ENCODE results near the gene USP37.

The USP37 gene

GRCh38 chr2:218444692-218445357 is 123.3 kb downstream of the USP37 start:
- no peaks in the 10 kb centered on the region for H3K79me2 ChIP-seq (ENCODE audit: insufficient read depth, low read length)
- H3K27me3 ChIP-seq (ENCODE audit: low read length) = no peaks in the 10 kb centered on the region
- H2AFZ ChIP-seq (ENCODE audit: low read depth, low read length, severe bottlenecking) = no peak overlapping the region
- no peaks in the 10 kb centered on the region for H3F3A ChIP-seq (ENCODE audit: insufficient read depth)
- H3K36me3 ChIP-seq (ENCODE audit: low read length) = no peaks in the 10 kb centered on the region
- TF ChIP-seq EZH2phosphoT487 (conservative IDR thresholded peaks at IDR 0.05; ENCODE audit: low read length) (no peak), CTCF (IDR thresholded peaks at IDR 0.05; ENCODE audit: insufficient read depth, low read length, poor library complexity, severe bottlenecking) (no peak)
- H3K27ac ChIP-seq (ENCODE audit: low read depth, low read length) = no peak overlapping the region
- H3K9me3 ChIP-seq (ENCODE audit: insufficient read depth, low read length) = no peaks in the 10 kb centered on the region
- H3K4me3 ChIP-seq (ENCODE audit: insufficient read depth, low read length, poor library complexity, severe bottlenecking) = no peak overlapping the region
- H3K4me2 ChIP-seq (ENCODE audit: low read depth, low read length, poor library complexity, severe bottlenecking) = no peak overlapping the region
- H3K9ac ChIP-seq (ENCODE audit: low read length) = no peak overlapping the region
- no peaks in the 10 kb centered on the region for H4K20me1 ChIP-seq (ENCODE audit: low read depth, low read length)
- no peaks in the 10 kb centered on the region for H3K9me2 ChIP-seq (replicated peaks; ENCODE audit: insufficient read depth, low read length)

- TF ChIP-seq EZH2phosphoT487 (conservative IDR thresholded peaks at IDR 0.05; ENCODE audit: low read length) = no peak
- no peak for TF ChIP-seq CTCF (IDR thresholded peaks at IDR 0.05; ENCODE audit: insufficient read depth, low read length, poor library complexity, severe bottlenecking)
- no peaks in the 10 kb centered on the region for H3K27me3 ChIP-seq (ENCODE audit: low read length)
- no peak overlapping the region for H2AFZ ChIP-seq (ENCODE audit: low read depth, low read length, severe bottlenecking)
- no peaks in the 10 kb centered on the region for H3K79me2 ChIP-seq (ENCODE audit: insufficient read depth, low read length)
- H3K9me3 ChIP-seq (ENCODE audit: insufficient read depth, low read length) = no peaks in the 10 kb centered on the region
- H4K20me1 ChIP-seq (ENCODE audit: low read depth, low read length) = no peaks in the 10 kb centered on the region
- H3K4me3 ChIP-seq (ENCODE audit: insufficient read depth, low read length, poor library complexity, severe bottlenecking) = no peak overlapping the region
- H3K4me2 ChIP-seq (ENCODE audit: low read depth, low read length, poor library complexity, severe bottlenecking) = no peak overlapping the region
- no peaks in the 10 kb centered on the region for H3K36me3 ChIP-seq (ENCODE audit: low read length)
- H3K9ac ChIP-seq (ENCODE audit: low read length) = no peak overlapping the region
- H3K9me2 ChIP-seq (replicated peaks; ENCODE audit: insufficient read depth, low read length) = no peaks in the 10 kb centered on the region
- H3F3A ChIP-seq (ENCODE audit: insufficient read depth) = no peaks in the 10 kb centered on the region
- no peak overlapping the region for H3K27ac ChIP-seq (ENCODE audit: low read depth, low read length)
Measured at GRCh38 chr2:218438596-218438995, 129.6 kb downstream of the USP37 start.

GRCh38 chr2:218437969-218438368 is 130.2 kb downstream of the USP37 start:
- no peaks in the 10 kb centered on the region for H3K9me2 ChIP-seq (replicated peaks; ENCODE audit: insufficient read depth, low read length)
- TF ChIP-seq CTCF (IDR thresholded peaks at IDR 0.05; ENCODE audit: insufficient read depth, low read length, poor library complexity, severe bottlenecking) = no peak
- TF ChIP-seq EZH2phosphoT487 (conservative IDR thresholded peaks at IDR 0.05; ENCODE audit: low read length) = no peak
- H3K4me2 ChIP-seq (ENCODE audit: low read depth, low read length, poor library complexity, severe bottlenecking) = no peak overlapping the region
- no peaks in the 10 kb centered on the region for H3K9me3 ChIP-seq (ENCODE audit: insufficient read depth, low read length)
- no peaks in the 10 kb centered on the region for H3K27me3 ChIP-seq (ENCODE audit: low read length)
- no peak overlapping the region for H3K27ac ChIP-seq (ENCODE audit: low read depth, low read length)
- H3K36me3 ChIP-seq (ENCODE audit: low read length) = no peaks in the 10 kb centered on the region
- no peak overlapping the region for H3K4me3 ChIP-seq (ENCODE audit: insufficient read depth, low read length, poor library complexity, severe bottlenecking)
- no peaks in the 10 kb centered on the region for H4K20me1 ChIP-seq (ENCODE audit: low read depth, low read length)
- no peaks in the 10 kb centered on the region for H3K79me2 ChIP-seq (ENCODE audit: insufficient read depth, low read length)
- no peak overlapping the region for H2AFZ ChIP-seq (ENCODE audit: low read depth, low read length, severe bottlenecking)
- H3F3A ChIP-seq (ENCODE audit: insufficient read depth) = no peaks in the 10 kb centered on the region
- no peak overlapping the region for H3K9ac ChIP-seq (ENCODE audit: low read length)
